ENCODE data around the gene TSPEAR. TPM values are rescaled to one million over a fixed set of nuclear protein-coding genes. Genes with fewer than 3 reads are reported as not detected.

The TSPEAR gene
- total and polyA plus RNA-seq, 12 donors: under 0.01 to 3.4 (median 1.0) TPM; not detected in 3

GRCh38 chr21:44523567-44524413 lies 187.6 kb downstream of the TSPEAR start:
- Histone ChIP-seq H3K4me3 (no peak overlapping the region), H3K27ac (no peak overlapping the region), H3K27me3 (peaks cover 0 to 45% (median 11%) of the 10 kb centered on the region in 7 donors), H3K4me1 (no peaks in the 10 kb centered on the region), H3K36me3 (no peaks in the 10 kb centered on the region), H3K9me3 (no peaks in the 10 kb centered on the region)
- 82 to 86% methylated on average over 1 of the region's 1 CpG for WGBS, 2 donors
- no peak for TF ChIP-seq CTCF (IDR thresholded peaks at IDR 0.05)
- intact Hi-C loops (cut with DNase I): no loop called here
- DNase-seq (no peak), ATAC-seq (no peak)

DNA sequence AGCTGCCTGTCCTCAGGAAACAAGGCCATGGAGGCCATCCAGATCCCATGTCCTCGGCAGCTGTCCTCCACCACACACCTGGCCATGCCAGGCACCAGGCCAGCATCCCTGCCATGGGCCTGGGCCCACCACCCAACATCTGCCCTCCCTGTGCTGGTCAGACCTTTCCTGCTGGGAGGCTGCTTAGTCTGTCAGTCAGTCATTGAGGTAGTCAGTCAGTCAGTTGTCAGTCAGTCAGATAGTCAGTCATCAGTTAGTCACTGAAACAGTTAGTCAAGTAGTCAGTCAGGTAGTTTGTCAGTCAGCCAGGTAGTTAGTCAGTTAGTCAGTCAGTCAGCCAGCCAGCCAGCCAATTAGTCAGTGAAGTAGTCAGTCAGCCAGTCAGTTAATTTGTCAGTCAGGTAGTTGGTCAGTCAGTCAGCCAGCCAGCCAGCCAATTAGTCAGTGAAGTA lies 188.6 kb downstream of the TSPEAR start:
- H3K36me3 ChIP-seq: no peaks in the 10 kb centered on the region
- no peaks in the 10 kb centered on the region for H3K4me1 ChIP-seq
- 63 to 76% methylated on average over 1 of the region's 1 CpG for WGBS, 2 donors
- H3K9me3 ChIP-seq: no peaks in the 10 kb centered on the region
- DNase-seq: no peak
- TF ChIP-seq CTCF (IDR thresholded peaks at IDR 0.05): no peak
- peaks cover 0 to 46% (median 8%) of the 10 kb centered on the region in 7 donors for H3K27me3 ChIP-seq
- H3K4me3 ChIP-seq: no peak overlapping the region
- intact Hi-C loops (cut with DNase I): no loop called here
- ATAC-seq: no peak
- no peak overlapping the region for H3K27ac ChIP-seq

DNA sequence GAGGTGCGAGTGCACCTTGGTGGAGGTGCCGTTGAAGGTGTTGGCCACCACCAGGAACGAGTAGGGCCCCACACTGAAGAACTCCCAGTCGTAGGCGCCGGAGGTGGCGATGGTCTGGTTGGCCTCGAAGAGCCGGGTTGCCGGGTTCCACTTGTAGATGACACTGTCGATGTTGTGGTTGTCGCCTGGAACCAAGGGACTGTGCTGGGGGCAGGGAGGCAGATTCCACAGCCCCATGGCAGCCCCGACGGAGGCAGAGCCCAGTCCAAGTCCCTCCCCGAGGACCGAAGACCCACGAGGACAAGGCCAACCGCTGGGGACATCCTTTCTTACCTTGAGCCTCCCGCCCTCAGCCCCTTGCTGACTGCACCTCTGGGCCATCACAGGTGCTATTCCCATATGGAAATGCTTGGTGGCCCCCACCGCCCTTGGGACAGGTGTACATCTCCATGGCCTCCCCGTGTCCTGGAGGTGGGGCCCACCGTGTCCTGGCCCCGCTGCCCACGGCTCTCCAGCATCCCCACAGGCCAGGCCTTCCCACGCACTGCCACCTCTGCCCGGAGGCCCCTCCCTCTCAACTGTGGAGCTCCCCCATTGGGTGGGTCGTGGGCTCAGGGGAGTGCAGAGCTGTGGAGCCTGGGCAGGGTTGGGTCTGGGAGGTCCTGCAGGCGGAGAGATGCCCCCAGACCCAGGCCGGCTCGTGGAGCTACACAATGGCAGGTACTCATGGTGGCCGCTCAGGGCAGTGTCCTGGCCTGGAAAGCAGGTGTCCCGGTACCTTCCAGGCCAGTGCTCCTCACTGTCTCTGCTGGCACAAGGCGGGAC lies 189.2 kb downstream of the TSPEAR start:
- no peaks in the 10 kb centered on the region for H3K9me3 ChIP-seq
- whole genome bisulfite sequencing, 2 donors: 88 to 91% methylated on average over 33 of the region's 33 CpGs
- TF ChIP-seq CTCF (IDR thresholded peaks at IDR 0.05): no peak
- intact Hi-C loops (cut with DNase I): no loop called here
- no peak overlapping the region for H3K4me3 ChIP-seq
- peak in 1 of 8 donors; percentile 25 for ATAC-seq
- H3K36me3 ChIP-seq: no peaks in the 10 kb centered on the region
- peak in 1 of 2 donors; percentile 3 for DNase-seq
- H3K27me3 ChIP-seq: peaks cover 0 to 43% (median 8%) of the 10 kb centered on the region in 7 donors
- H3K27ac ChIP-seq: no peak overlapping the region
- no peaks in the 10 kb centered on the region for H3K4me1 ChIP-seq

DNA sequence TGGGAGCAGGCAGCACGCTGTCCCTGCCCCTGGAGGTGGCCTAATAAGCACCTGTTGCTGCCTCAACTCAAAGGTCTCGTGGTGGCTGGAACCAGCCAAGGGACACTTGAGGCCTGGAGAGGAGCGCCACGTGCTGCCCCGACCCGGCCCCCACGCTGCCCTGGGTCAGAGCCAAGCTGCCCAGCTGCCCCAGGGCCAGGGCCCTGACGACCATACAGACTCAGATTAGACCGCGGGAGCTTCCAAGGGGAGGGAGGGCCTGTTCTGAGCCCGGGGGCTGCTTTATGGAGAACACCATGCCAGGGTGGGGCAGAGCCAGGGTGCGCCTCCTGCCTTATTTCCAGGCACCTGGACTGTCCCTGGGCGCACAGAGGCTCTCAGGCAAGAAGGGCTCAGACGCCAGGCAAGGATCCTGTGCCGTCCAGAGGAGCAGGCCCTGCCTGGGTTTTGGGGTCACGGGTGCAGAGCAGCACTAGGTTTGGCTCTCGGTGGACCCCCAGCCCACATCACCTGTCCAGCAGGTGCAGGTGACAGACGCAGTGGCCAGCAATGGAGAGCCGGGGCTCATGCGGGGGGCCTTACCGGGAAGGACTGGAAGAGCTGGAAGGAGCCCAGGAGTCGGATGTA lies 190.0 kb downstream of the TSPEAR start:
- Histone ChIP-seq H3K27ac (no peak overlapping the region), H3K36me3 (no peaks in the 10 kb centered on the region), H3K4me1 (no peaks in the 10 kb centered on the region), H3K4me3 (no peak overlapping the region), H3K27me3 (peaks cover 0 to 40% (median 8%) of the 10 kb centered on the region in 7 donors), H3K9me3 (no peaks in the 10 kb centered on the region)
- 83 to 84% methylated on average over 22 of the region's 22 CpGs for WGBS, 2 donors
- no peak for TF ChIP-seq CTCF (IDR thresholded peaks at IDR 0.05)
- DNase-seq (peak in 1 of 2 donors; percentile 4), ATAC-seq (peak in 2 of 8 donors; percentile 24 to 26)
- intact Hi-C loops (cut with DNase I): no loop called here
